ES-I3 (cell line): ENCODE results near the gene PDE4DIP.
A peak's percentile ranks its signal among the peaks of the same experiment; 100 is the strongest.
"Not testable (repeated sequence)": the region's sequence is repeated elsewhere in the genome, so short reads cannot be mapped to it uniquely, and the experiment has no call there.

ENCODE experiments used
- H3K36me3 ChIP-seq: 2 replicates; pipeline ENCODE4 v1.6.1; 2013; ENCODE audit warnings: mild to moderate bottlenecking, low read length, control low read depth, moderate library complexity; ENCODE audit not compliant: insufficient read depth
- H3K4me1 ChIP-seq: 2 replicates; pipeline ENCODE4 v1.6.1; 2013; ENCODE audit warnings: mild to moderate bottlenecking, control low read depth, low read length; ENCODE audit not compliant: insufficient read depth
- H3K9ac ChIP-seq: 2 replicates; pipeline ENCODE4 v1.6.1; 2013; ENCODE audit warnings: low read depth, mild to moderate bottlenecking, low read length, moderate library complexity
- H3K9me3 ChIP-seq: 2 replicates; pipeline ENCODE4 v1.6.1; 2013; ENCODE audit warnings: mild to moderate bottlenecking, low read length, moderate library complexity; ENCODE audit not compliant: control insufficient read depth, insufficient read depth

Gene PDE4DIP

DNA sequence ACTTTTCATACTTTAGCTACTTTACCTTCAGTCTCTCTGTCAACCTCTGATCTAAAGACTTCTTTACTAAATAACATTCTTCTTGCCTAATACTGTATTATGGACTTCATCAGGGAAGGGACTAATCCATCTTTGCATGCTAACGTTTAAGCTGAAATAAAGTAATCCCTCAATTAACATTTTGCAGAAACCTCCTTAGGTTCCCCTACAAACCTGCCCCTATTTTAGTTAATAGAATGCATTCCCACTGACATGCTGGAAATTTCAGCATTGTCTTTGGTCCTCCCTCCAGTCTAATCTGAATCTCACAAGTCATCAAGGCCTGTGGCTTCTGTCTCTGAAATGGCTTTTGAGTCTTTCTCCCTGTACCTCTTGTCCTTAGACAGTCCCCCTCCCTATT is 83.4 kb downstream of the PDE4DIP start:
- H3K9me3 ChIP-seq, H3K4me1 ChIP-seq, H3K9ac ChIP-seq, H3K36me3 ChIP-seq: not testable (repeated sequence)

DNA sequence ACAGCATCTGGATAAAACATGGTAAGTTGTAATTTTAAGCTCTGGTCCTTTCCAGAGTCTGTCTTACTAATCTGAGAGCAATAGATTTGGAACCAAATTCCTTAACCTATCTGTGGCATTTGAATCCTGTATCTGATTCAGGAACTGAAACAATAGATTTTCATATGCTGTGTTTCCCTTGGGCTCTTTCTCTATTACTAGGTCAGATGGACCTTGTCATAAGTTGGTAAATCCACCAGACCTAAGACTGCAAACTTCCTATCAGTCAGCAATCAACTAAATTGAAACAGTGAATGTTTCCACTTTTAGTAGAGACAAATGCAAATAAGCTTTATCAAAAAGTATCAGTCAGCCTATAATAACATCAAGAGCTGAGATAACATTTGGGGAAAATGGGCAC is 85.0 kb downstream of the PDE4DIP start:
- H3K4me1 ChIP-seq, H3K36me3 ChIP-seq: not testable (repeated sequence)

DNA sequence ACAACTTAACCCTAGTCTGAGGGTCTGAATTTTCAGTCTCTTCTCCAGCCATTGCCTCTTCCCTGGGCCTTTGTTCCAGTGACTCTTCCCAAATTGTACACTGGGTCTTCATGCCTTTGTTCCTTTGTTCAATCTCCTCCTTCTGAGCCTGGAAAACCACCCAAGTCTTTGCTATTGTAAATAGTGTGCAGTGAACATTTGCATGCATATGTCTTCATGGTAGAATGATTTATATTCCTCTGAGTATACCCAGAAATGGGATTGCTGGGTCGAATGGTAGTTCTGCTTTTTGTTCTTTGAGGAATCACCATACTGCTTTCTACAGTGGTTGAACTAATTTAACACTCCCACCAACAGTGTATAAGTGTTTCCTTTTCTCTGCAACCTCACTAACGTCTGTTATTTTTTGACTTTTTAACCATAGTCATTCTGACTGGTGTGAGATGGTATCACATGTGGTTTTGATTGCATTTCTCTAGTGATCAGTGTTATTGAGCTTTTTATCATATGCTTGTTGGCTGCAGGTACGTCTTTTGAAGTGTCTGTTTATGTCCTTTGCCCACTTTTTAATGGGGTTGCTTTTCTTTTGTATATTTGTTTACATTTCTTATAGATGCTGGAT is 91.3 kb downstream of the PDE4DIP start:
- not testable (repeated sequence) for H3K4me1 ChIP-seq, H3K9me3 ChIP-seq, H3K9ac ChIP-seq, H3K36me3 ChIP-seq

More for the DNA sequence above, 85.0 kb downstream of the PDE4DIP start:
- not testable (repeated sequence) for H3K9me3 ChIP-seq, H3K9ac ChIP-seq

- not testable (repeated sequence) for H3K9me3 ChIP-seq, H3K36me3 ChIP-seq, H3K9ac ChIP-seq, H3K4me1 ChIP-seq
Observed at GRCh38 chr1:148942906-148943305, 98.7 kb downstream of the PDE4DIP start.

- not testable (repeated sequence) for H3K4me1 ChIP-seq, H3K9me3 ChIP-seq, H3K36me3 ChIP-seq, H3K9ac ChIP-seq
Observed at GRCh38 chr1:148945130-148945529, 100.9 kb downstream of the PDE4DIP start.

DNA sequence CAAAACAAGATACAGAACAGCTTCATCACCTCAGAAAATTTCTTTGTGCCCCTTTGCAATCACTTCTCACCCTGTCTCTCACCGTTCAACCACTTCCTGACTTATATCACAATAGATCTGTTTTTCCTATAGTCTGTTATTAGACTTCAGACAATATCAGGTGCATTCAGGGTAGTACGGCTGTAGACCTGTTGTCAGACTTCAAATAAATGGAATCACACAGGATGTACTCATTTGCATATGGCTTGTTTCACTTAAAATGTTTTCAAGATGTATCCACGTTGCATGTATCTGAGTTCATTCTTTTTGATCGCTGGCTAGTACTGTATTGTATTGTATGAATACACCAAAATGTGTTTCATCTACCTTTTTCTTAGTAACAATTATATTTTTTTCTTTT is 104.5 kb downstream of the PDE4DIP start:
- H3K9me3 ChIP-seq, H3K4me1 ChIP-seq, H3K9ac ChIP-seq, H3K36me3 ChIP-seq: not testable (repeated sequence)

- not testable (repeated sequence) for H3K9me3 ChIP-seq, H3K36me3 ChIP-seq, H3K4me1 ChIP-seq
- H3K9ac ChIP-seq, result peak overlapping the region; percentile 71; the same call in 1 of the 2 replicates
Observed at GRCh38 chr1:148951336-148952227, 107.4 kb downstream of the PDE4DIP start.

GRCh38 chr1:148952253-148952937 is 108.2 kb downstream of the PDE4DIP start:
- not testable (repeated sequence) for H3K36me3 ChIP-seq, H3K4me1 ChIP-seq, H3K9me3 ChIP-seq
- peak overlapping the region; percentile 71; the same call in 1 of the 2 replicates for H3K9ac ChIP-seq

- not testable (repeated sequence) for H3K9me3 ChIP-seq, H3K36me3 ChIP-seq, H3K4me1 ChIP-seq
- peak overlapping the region; percentile 47; the same call in 1 of the 2 replicates for H3K9ac ChIP-seq
Observed at GRCh38 chr1:148952938-148953616, 108.8 kb downstream of the PDE4DIP start.

DNA sequence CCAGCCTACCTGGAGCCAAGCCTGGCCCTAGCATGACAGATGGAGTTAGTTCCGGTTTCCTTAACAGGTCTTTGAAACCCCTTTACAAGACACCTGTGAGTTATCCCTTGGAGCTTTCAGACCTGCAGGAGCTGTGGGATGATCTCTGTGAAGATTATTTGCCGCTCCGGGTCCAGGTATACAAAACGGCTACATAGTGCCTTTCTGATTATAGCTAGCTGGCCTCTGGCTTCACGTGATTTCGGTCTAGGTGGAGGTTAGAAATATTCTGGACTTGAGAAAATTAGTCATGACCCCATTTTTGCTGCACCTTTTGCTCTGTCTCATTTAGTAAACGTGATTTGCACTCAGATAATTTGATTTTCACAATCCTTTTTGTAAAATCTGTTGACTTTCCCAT is 109.5 kb downstream of the PDE4DIP start:
- not testable (repeated sequence) for H3K9me3 ChIP-seq, H3K36me3 ChIP-seq, H3K4me1 ChIP-seq, H3K9ac ChIP-seq

- not testable (repeated sequence) for H3K4me1 ChIP-seq, H3K9me3 ChIP-seq, H3K9ac ChIP-seq, H3K36me3 ChIP-seq
Observed at GRCh38 chr1:148958343-148958742, 114.1 kb downstream of the PDE4DIP start.

- H3K9me3 ChIP-seq, H3K36me3 ChIP-seq, H3K4me1 ChIP-seq, H3K9ac ChIP-seq: not testable (repeated sequence)
Observed at GRCh38 chr1:148960212-148961000, 116.2 kb downstream of the PDE4DIP start.

DNA sequence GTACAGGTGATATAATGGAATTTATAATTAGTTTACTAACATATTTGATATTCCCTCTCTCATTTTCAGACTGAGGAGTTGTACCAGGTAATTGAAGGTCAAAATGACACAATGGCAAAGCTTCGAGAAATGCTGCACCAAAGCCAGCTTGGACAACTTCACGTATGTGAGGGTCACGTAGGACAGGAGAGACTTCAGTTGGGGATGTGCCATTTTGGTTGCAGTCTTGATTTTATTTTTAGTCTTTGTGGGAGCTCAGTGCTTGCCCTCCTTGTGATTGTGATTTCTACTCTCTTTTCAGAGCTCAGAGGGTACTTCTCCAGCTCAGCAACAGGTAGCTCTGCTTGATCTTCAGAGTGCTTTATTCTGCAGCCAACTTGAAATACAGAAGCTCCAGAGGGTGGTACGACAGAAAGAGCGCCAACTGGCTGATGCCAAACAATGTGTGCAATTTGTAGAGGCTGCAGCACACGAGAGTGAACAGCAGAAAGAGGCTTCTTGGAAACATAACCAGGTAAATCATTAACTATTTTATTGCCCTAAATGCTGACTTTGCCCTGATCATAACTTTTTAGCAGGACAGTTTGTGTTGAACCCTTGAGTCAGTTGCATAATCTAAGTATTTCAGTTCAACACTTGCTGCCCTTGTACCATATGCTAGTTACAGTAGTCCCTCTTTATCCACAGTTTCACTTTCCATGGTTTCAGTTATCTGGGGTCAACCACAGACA is 118.1 kb downstream of the PDE4DIP start:
- not testable (repeated sequence) for H3K9me3 ChIP-seq, H3K4me1 ChIP-seq, H3K9ac ChIP-seq, H3K36me3 ChIP-seq
